Skeletal muscle satellite cell (primary cell): ENCODE data around the gene ZYX.
"Not testable (repeated sequence)": the region's sequence is repeated elsewhere in the genome, so short reads cannot be mapped to it uniquely, and the experiment has no call there.

Experiments
- H3K27me3 ChIP-seq: 2 replicates; pipeline ENCODE4 v1.7.0; 2013; ENCODE audit warnings: low read length; ENCODE audit not compliant: control insufficient read depth, insufficient read depth
- H3K36me3 ChIP-seq: 2 replicates; pipeline ENCODE4 v1.7.0; 2013; ENCODE audit warnings: mild to moderate bottlenecking, control low read depth, low read length; ENCODE audit not compliant: insufficient read depth
- H3K4me1 ChIP-seq: 2 replicates; pipeline ENCODE4 v1.7.0; 2013; ENCODE audit warnings: low read length; ENCODE audit not compliant: control insufficient read depth, insufficient read depth
- H3K4me2 ChIP-seq: 2 replicates; pipeline ENCODE4 v1.7.0; 2013; ENCODE audit warnings: mild to moderate bottlenecking, low read length
- H3K4me3 ChIP-seq: 2 replicates; pipeline ENCODE4 v1.7.0; 2013; ENCODE audit warnings: low read length
- H3K9ac ChIP-seq: 2 replicates; pipeline ENCODE4 v1.7.0; 2013; ENCODE audit warnings: mild to moderate bottlenecking, low read depth, low read length, moderate library complexity
- H3K9me3 ChIP-seq: replicated peaks from 2 replicates; pipeline ENCODE4 v1.7.0; 2013; ENCODE audit warnings: mild to moderate bottlenecking, control low read depth, low read length

ZYX gene

DNA sequence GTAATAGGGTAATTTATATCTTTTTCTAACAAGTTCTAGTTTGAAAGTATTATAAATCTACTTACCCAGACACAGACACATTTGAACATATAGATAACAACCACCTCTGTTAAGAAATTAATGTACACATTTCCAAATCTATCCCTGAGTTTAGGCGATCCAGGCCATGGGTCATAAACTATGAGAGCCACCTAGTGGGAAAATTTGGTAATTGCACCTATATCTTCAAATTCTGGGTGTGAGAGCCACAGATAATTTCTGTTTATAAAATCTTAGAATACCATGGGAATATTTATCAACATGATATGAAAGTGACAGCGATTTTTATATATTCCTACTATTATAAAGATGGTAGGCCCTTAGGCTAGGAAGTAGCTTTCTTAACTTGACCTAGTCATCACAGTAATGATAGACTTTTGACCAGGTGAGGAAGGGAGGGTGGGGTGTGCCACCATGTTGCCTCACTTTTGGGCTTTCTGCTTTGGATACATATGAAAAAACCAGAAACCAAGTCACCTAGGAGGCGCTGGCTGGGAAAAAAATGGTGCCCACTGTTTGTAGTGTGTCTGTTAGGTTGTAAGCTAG lies 35.5 kb downstream of the ZYX start:
- Histone ChIP-seq H3K9me3 (no peaks in the 10 kb centered on the region), H3K4me1 (peaks cover 29% of the 10 kb centered on the region), H3K9ac (no peak overlapping the region), H3K36me3 (no peaks in the 10 kb centered on the region), H3K27me3 (no peaks in the 10 kb centered on the region), H3K4me2 (no peak overlapping the region), H3K4me3 (no peak overlapping the region)

- H3K9ac ChIP-seq: no peak overlapping the region
- no peaks in the 10 kb centered on the region for H3K27me3 ChIP-seq
- H3K4me1 ChIP-seq: peaks cover 33% of the 10 kb centered on the region
- H3K4me3 ChIP-seq: no peak overlapping the region
- no peak overlapping the region for H3K4me2 ChIP-seq
- no peaks in the 10 kb centered on the region for H3K9me3 ChIP-seq
- no peaks in the 10 kb centered on the region for H3K36me3 ChIP-seq
These were observed 36.7 kb downstream of the ZYX start for GRCh38 chr7:143417734-143418383.

- H3K9ac ChIP-seq: no peak overlapping the region
- H3K27me3 ChIP-seq: no peaks in the 10 kb centered on the region
- no peak overlapping the region for H3K4me2 ChIP-seq
- H3K36me3 ChIP-seq: no peaks in the 10 kb centered on the region
- H3K4me1 ChIP-seq: peaks cover 33% of the 10 kb centered on the region
- H3K4me3 ChIP-seq: no peak overlapping the region
- H3K9me3 ChIP-seq: no peaks in the 10 kb centered on the region
These were observed 37.7 kb downstream of the ZYX start for GRCh38 chr7:143418681-143419458.

- Histone ChIP-seq H3K9ac (no peak overlapping the region), H3K4me2 (no peak overlapping the region), H3K27me3 (no peaks in the 10 kb centered on the region), H3K9me3 (no peaks in the 10 kb centered on the region), H3K36me3 (no peaks in the 10 kb centered on the region), H3K4me1 (peaks cover 31% of the 10 kb centered on the region), H3K4me3 (no peak overlapping the region)
These were observed 38.7 kb downstream of the ZYX start for GRCh38 chr7:143419880-143420279.

GRCh38 chr7:143420624-143421023 lies 39.5 kb downstream of the ZYX start:
- peaks cover 24% of the 10 kb centered on the region for H3K4me1 ChIP-seq
- not testable (repeated sequence) for H3K9ac ChIP-seq, H3K36me3 ChIP-seq

GRCh38 chr7:143422033-143422432 lies 40.9 kb downstream of the ZYX start:
- H3K9ac ChIP-seq: no peak overlapping the region
- peaks cover 15% of the 10 kb centered on the region for H3K4me1 ChIP-seq
- H3K4me2 ChIP-seq: no peak overlapping the region
- H3K4me3 ChIP-seq: no peak overlapping the region
- H3K27me3 ChIP-seq: no peaks in the 10 kb centered on the region
- H3K9me3 ChIP-seq: no peaks in the 10 kb centered on the region
- no peaks in the 10 kb centered on the region for H3K36me3 ChIP-seq

More at GRCh38 chr7:143420624-143421023, 39.5 kb downstream of the ZYX start:
- not testable (repeated sequence) for H3K4me2 ChIP-seq, H3K27me3 ChIP-seq, H3K9me3 ChIP-seq, H3K4me3 ChIP-seq

GRCh38 chr7:143424476-143424875 lies 43.3 kb downstream of the ZYX start:
- H3K27me3 ChIP-seq, H3K4me3 ChIP-seq, H3K36me3 ChIP-seq, H3K9me3 ChIP-seq, H3K9ac ChIP-seq, H3K4me2 ChIP-seq, H3K4me1 ChIP-seq: not testable (repeated sequence)

GRCh38 chr7:143426479-143427142 lies 45.5 kb downstream of the ZYX start:
- Histone ChIP-seq H3K4me3 (no peak overlapping the region), H3K4me1 (peaks cover 18% of the 10 kb centered on the region), H3K9me3 (no peaks in the 10 kb centered on the region), H3K27me3 (no peaks in the 10 kb centered on the region), H3K36me3 (no peaks in the 10 kb centered on the region), H3K9ac (no peak overlapping the region), H3K4me2 (no peak overlapping the region)

- Histone ChIP-seq H3K9me3 (no peaks in the 10 kb centered on the region), H3K4me2 (peak overlapping the region; percentile 42), H3K36me3 (no peaks in the 10 kb centered on the region), H3K4me3 (no peak overlapping the region), H3K4me1 (peaks cover 21% of the 10 kb centered on the region), H3K27me3 (no peaks in the 10 kb centered on the region), H3K9ac (no peak overlapping the region)
These were observed 48.9 kb downstream of the ZYX start for GRCh38 chr7:143429770-143430698.

DNA sequence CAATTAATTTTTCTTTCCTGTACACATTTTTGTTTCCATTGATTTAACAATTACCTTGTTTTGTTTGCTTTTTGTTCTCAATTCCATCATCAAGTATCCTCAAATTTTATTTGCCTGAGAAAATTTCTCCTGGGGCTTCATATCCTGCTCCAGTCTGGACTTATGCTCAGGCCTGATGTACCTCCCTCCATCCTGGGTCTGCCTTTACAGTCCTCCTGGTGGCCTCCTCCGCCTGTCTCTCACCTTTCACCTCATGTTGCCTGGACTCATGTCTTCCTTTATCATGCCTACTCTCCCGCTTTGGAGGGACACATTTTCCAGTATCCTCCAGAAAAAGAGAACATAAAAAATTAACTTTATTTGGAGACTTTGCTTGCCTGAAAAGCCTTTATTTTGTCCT lies 50.0 kb downstream of the ZYX start:
- Histone ChIP-seq H3K9me3 (no peaks in the 10 kb centered on the region), H3K4me3 (no peak overlapping the region), H3K36me3 (no peaks in the 10 kb centered on the region), H3K27me3 (no peaks in the 10 kb centered on the region), H3K9ac (no peak overlapping the region), H3K4me1 (peaks cover 25% of the 10 kb centered on the region), H3K4me2 (no peak overlapping the region)

DNA sequence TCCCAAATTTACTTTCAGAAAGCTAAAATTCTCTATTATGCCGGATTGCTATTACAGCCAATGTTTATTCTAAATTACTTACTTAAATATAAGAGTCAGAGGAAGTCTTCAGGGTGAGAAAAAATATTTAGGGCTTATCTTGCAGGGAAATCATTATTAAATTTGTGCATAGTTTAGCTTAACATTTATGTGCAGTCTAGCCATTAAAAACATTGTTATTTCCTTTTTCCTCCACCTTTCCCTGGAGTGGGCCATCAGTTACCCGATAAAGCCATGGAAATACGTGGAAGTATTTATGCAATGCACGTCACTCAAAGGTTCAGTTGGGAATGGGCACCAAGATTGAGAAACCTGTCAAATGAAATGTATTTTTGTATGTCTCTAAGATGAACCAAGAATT lies 52.6 kb downstream of the ZYX start:
- no peak overlapping the region for H3K4me2 ChIP-seq
- H3K9ac ChIP-seq: no peak overlapping the region
- peaks cover 25% of the 10 kb centered on the region for H3K4me1 ChIP-seq
- H3K36me3 ChIP-seq: no peaks in the 10 kb centered on the region
- H3K27me3 ChIP-seq: no peaks in the 10 kb centered on the region
- H3K9me3 ChIP-seq: no peaks in the 10 kb centered on the region
- no peak overlapping the region for H3K4me3 ChIP-seq
